Liver (tissue), 9 donors: ENCODE results near the gene SERPINB13. TPM values are rescaled to one million over a fixed set of nuclear protein-coding genes. Genes with fewer than 3 reads are reported as not detected.

ENCODE experiments used
- DNase-seq: peaks from one replicate; pipeline ENCODE4 v3.0.0-alpha.2; 2017; ENCODE audit warnings: low spot score
- H3K27ac ChIP-seq, 2 donors: one replicate each; pipeline ENCODE4 v1.7.0; 2013; ENCODE audit warnings: inconsistent platforms in 2 of 2, low read length in 2 of 2, control low read depth in 1 of 2, low read depth in 1 of 2, mild to moderate bottlenecking in 1 of 2
- H3K27me3 ChIP-seq, 4 donors: one replicate each; pipeline versions ENCODE4 v1.6.1 to v1.7.0; 2013; ENCODE audit warnings: low read length in 3 of 4, inconsistent platforms in 1 of 4, mild to moderate bottlenecking in 1 of 4, moderate library complexity in 1 of 4; ENCODE audit not compliant: control insufficient read depth in 4 of 4, insufficient read depth in 4 of 4
- H3K36me3 ChIP-seq, 4 donors: one replicate each; pipeline versions ENCODE4 v1.6.1 to v1.7.0; 2013; ENCODE audit warnings: low read length in 3 of 4, mild to moderate bottlenecking in 3 of 4, low read depth in 1 of 4, moderate library complexity in 1 of 4; ENCODE audit not compliant: control insufficient read depth in 4 of 4, insufficient read depth in 3 of 4
- H3K4me1 ChIP-seq, 4 donors: one replicate each; pipeline versions ENCODE4 v1.6.1 to v1.7.0; 2013; ENCODE audit warnings: low read length in 3 of 4, mild to moderate bottlenecking in 3 of 4, moderate library complexity in 1 of 4; ENCODE audit not compliant: control insufficient read depth in 4 of 4, insufficient read depth in 4 of 4
- H3K4me3 ChIP-seq, 3 donors: one replicate each; pipeline versions ENCODE4 v1.6.1 to v1.7.0; 2013; ENCODE audit warnings: low read length in 3 of 3, control low read depth in 1 of 3, low read depth in 1 of 3, mild to moderate bottlenecking in 1 of 3
- H3K9ac ChIP-seq, 2 donors: one replicate each; pipeline ENCODE4 v1.7.0; 2013; ENCODE audit warnings: low read length in 2 of 2, mild to moderate bottlenecking in 2 of 2, moderate library complexity in 2 of 2, control low read depth in 1 of 2, low read depth in 1 of 2
- H3K9me3 ChIP-seq, 4 donors: one replicate each; pipeline versions ENCODE4 v1.6.1 to v1.7.0; 2013; ENCODE audit warnings: low read length in 3 of 4; ENCODE audit not compliant: control insufficient read depth in 4 of 4
- EGR1 ChIP-seq, 2 donors: IDR thresholded peaks; 2 replicates each; pipeline ENCODE4 v1.6.1; 2016 to 2018; ENCODE audit warnings: antibody characterized with exemption in 2 of 2, low read depth in 2 of 2
- FOXA1 ChIP-seq: IDR thresholded peaks from 2 replicates; pipeline ENCODE4 v1.6.1; 2016; ENCODE audit warnings: antibody characterized with exemption
- FOXA2 ChIP-seq: IDR thresholded peaks from 2 replicates; pipeline ENCODE4 v1.6.1; 2016; ENCODE audit warnings: antibody characterized with exemption
- GABPA ChIP-seq, 2 donors: IDR thresholded peaks in 1 of 2; conservative IDR thresholded peaks in 1 of 2; 2 replicates each; pipeline ENCODE4 v1.6.1; 2016; ENCODE audit warnings: antibody characterized with exemption in 2 of 2, mild to moderate bottlenecking in 1 of 2, moderate library complexity in 1 of 2
- HNF4A ChIP-seq, 2 donors: conservative IDR thresholded peaks; 2 replicates each; pipeline ENCODE4 v1.6.1; 2016; ENCODE audit warnings: antibody characterized with exemption in 2 of 2, mild to moderate bottlenecking in 2 of 2
- HNF4G ChIP-seq: IDR thresholded peaks from 2 replicates; pipeline ENCODE4 v1.6.1; 2016; ENCODE audit warnings: antibody characterized with exemption
- JUND ChIP-seq, 2 donors: IDR thresholded peaks; 2 replicates each; pipeline ENCODE4 v1.6.1; 2016; ENCODE audit warnings: antibody characterized with exemption in 2 of 2
- NR2F2 ChIP-seq: IDR thresholded peaks from 2 replicates; pipeline ENCODE4 v1.6.1; 2016; ENCODE audit warnings: antibody characterized with exemption
- RAD21 ChIP-seq, 2 donors: IDR thresholded peaks; 2 replicates each; pipeline ENCODE4 v1.6.1; 2016; ENCODE audit warnings: antibody characterized with exemption in 2 of 2, mild to moderate bottlenecking in 2 of 2
- REST ChIP-seq: IDR thresholded peaks from 2 replicates; pipeline ENCODE4 v1.6.1; 2016; ENCODE audit warnings: antibody characterized with exemption, mild to moderate bottlenecking
- RXRA ChIP-seq, 2 donors: IDR thresholded peaks; 2 replicates each; pipeline ENCODE4 v1.6.1; 2017 to 2018; ENCODE audit warnings: antibody characterized with exemption in 2 of 2, mild to moderate bottlenecking in 1 of 2
- SP1 ChIP-seq: IDR thresholded peaks from 2 replicates; pipeline ENCODE4 v1.6.1; 2018; ENCODE audit warnings: antibody characterized with exemption, mild to moderate bottlenecking
- TAF1 ChIP-seq: conservative IDR thresholded peaks from 2 replicates; pipeline ENCODE4 v1.6.1; 2016; ENCODE audit warnings: antibody characterized with exemption, mild to moderate bottlenecking
- YY1 ChIP-seq: IDR thresholded peaks from 2 replicates; pipeline ENCODE4 v1.6.1; 2016; ENCODE audit warnings: antibody characterized with exemption, mild to moderate bottlenecking
- polyA plus RNA-seq, 2 donors: library from polyadenylated mRNA; stranded (reverse) in 1 of 2; unstranded in 1 of 2; fragments of 200-250 nt in 1 of 2; fragments of >200 nt in 1 of 2; fragmentation: Nextera tagmentation in 1 of 2; extraction: Ambion mirVana in 1 of 2; gene quantifications; one replicate each; pipeline versions ENCODE4 v1.2.1 to v1.2.3, GENCODE V29; 2013 to 2015
- total RNA-seq, 2 donors: library from RNA; depleted of rRNA; stranded (reverse); fragments of >200 nt; gene quantifications; one replicate each; pipeline ENCODE4 v1.2.3, GENCODE V29; 2014
- TF ChIP-seq, protein P1 (sequence below): IDR thresholded peaks from 2 replicates; pipeline ENCODE4 v1.6.1; 2016; ENCODE audit warnings: antibody characterized with exemption
- TF ChIP-seq, protein P2 (sequence below): IDR thresholded peaks from 2 replicates; pipeline ENCODE4 v1.6.1; 2016; ENCODE audit warnings: antibody characterized with exemption
- TF ChIP-seq, protein P3 (sequence below): IDR thresholded peaks from 2 replicates; pipeline ENCODE4 v1.6.1; 2016; ENCODE audit warnings: antibody characterized with exemption
- donor health status: healthy.
- donor health status: healthy.
- donor health status: healthy.
- donor health status: healthy.
- donor health status: healthy.

The SERPINB13 gene
- total and polyA plus RNA-seq, 4 donors: not detected

DNA sequence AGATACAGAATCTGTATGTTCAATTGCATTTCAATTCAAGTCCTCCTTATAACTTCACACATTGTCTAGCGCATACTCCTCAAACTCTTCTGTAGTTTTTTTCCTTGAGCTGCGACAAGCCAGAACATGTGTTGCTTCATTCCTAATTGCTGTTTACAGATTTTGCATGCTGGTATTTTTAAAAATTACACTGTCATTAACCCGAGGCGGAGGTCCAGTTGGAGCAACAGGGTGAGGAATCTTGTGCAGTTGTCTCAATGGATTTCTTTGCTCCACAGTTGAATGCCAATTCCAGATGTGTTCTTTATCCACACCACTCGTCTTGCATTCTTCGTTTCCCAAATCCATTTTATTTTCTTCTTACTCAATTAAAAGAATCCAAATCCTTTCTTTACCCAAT lies 16.4 kb upstream of the SERPINB13 start (continued):
- TF ChIP-seq, protein P1, sequence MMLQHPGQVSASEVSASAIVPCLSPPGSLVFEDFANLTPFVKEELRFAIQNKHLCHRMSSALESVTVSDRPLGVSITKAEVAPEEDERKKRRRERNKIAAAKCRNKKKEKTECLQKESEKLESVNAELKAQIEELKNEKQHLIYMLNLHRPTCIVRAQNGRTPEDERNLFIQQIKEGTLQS: no peak
- no peak for TF ChIP-seq YY1

DNA sequence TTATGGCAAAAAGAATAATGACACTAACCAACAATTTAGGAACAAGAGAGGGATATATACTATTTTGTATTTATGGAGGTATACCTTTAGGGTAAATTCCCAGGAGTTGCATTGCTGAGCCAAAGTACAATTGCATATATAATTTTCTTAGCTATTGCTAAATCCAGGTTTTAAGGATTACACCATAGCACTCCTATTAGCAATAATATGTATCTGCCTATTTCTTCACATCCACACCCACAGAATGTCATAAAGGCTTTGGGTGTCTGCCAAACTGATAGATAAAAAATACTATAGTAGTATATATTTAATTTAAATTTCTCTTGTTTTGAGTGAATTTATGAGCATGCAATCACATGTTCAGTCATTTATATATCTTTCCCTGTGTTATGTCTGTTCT lies 11.5 kb upstream of the SERPINB13 start:
- H3K9ac ChIP-seq: no peak overlapping the region
- no peaks in the 10 kb centered on the region for H3K9me3 ChIP-seq
- no peak for TF ChIP-seq FOXA1
- no peak for TF ChIP-seq NR2F2
- TF ChIP-seq REST: no peak
- TF ChIP-seq TAF1: no peak
- TF ChIP-seq, protein P2, sequence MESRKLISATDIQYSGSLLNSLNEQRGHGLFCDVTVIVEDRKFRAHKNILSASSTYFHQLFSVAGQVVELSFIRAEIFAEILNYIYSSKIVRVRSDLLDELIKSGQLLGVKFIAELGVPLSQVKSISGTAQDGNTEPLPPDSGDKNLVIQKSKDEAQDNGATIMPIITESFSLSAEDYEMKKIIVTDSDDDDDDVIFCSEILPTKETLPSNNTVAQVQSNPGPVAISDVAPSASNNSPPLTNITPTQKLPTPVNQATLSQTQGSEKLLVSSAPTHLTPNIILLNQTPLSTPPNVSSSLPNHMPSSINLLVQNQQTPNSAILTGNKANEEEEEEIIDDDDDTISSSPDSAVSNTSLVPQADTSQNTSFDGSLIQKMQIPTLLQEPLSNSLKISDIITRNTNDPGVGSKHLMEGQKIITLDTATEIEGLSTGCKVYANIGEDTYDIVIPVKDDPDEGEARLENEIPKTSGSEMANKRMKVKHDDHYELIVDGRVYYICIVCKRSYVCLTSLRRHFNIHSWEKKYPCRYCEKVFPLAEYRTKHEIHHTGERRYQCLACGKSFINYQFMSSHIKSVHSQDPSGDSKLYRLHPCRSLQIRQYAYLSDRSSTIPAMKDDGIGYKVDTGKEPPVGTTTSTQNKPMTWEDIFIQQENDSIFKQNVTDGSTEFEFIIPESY: no peak
- no peak for TF ChIP-seq HNF4G
- no peak for TF ChIP-seq GABPA (IDR thresholded peaks at IDR 0.05 in 1 of 2, conservative IDR thresholded peaks at IDR 0.05 in 1 of 2)
- no peak for TF ChIP-seq FOXA2
- TF ChIP-seq, protein P3, sequence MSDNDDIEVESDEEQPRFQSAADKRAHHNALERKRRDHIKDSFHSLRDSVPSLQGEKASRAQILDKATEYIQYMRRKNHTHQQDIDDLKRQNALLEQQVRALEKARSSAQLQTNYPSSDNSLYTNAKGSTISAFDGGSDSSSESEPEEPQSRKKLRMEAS: no peak
- no peak for TF ChIP-seq YY1
- TF ChIP-seq JUND (IDR thresholded peaks at IDR 0.05): no peak
- no peak for TF ChIP-seq HNF4A (conservative IDR thresholded peaks at IDR 0.05)
- TF ChIP-seq SP1: no peak
- no peak for TF ChIP-seq RAD21 (IDR thresholded peaks at IDR 0.05)
- TF ChIP-seq RXRA (IDR thresholded peaks at IDR 0.05): no peak
- TF ChIP-seq EGR1 (IDR thresholded peaks at IDR 0.05; ENCODE audit: low read depth in 2 of 2): no peak
- TF ChIP-seq, protein P1: no peak
- no peak for DNase-seq
- no peak overlapping the region for H3K4me3 ChIP-seq
- peaks cover 0 to 3% (median 0%) of the 10 kb centered on the region in 4 donors for H3K27me3 ChIP-seq
- no peaks in the 10 kb centered on the region for H3K4me1 ChIP-seq
- H3K27ac ChIP-seq: no peak overlapping the region
- H3K36me3 ChIP-seq: no peaks in the 10 kb centered on the region
